22Rv1 (cell line): ENCODE measurements around the gene CD164L2.

ENCODE experiments used
- ZFX ChIP-seq: fragments of 450-650 bp; IDR thresholded peaks from 2 replicates; pipeline ENCODE4 v1.6.1; 2017; ENCODE audit warnings: antibody characterized with exemption, borderline replicate concordance
- TF ChIP-seq, protein P1 (sequence below): fragments of 450-650 bp; IDR thresholded peaks from 2 replicates; pipeline ENCODE4 v1.5.1; 2017; ENCODE audit warnings: mild to moderate bottlenecking

DNA sequence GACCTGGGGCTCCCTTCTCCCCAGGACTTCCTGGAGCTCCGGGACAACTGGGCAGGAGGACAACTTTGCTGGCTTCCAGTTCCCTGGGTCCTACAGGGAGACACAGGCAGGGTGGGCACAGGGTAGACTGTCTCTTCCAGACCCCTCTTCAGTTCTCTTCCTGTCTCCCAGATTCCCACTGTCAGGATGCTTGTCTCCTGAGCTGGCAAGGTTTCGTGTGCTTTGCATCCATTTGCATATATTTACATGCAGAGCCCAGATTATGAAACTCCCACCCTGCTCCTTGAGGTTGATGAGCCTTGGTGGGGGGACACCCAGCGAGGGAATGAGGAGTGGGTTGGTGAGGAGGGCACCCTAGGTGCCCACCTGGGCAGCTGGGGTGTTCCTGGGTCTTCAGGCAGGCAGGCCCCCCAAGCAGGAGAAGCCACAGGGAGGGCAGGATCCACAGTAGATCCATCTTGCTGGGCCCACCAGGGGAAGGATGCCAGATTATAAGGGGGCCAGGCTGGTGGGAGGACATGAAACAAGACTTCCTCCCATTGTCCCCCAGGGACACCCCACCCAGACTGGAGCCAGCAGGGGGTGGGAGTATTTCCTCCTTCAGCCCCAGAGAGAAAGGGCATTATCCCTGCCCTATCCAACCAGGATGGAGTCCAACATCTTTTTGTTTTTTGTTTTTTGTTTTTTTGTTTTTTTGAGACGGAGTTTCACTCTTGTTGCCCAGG lies 8.6 kb downstream of the CD164L2 start, which contains the start of gene FCN3:
- TF ChIP-seq, protein P1, sequence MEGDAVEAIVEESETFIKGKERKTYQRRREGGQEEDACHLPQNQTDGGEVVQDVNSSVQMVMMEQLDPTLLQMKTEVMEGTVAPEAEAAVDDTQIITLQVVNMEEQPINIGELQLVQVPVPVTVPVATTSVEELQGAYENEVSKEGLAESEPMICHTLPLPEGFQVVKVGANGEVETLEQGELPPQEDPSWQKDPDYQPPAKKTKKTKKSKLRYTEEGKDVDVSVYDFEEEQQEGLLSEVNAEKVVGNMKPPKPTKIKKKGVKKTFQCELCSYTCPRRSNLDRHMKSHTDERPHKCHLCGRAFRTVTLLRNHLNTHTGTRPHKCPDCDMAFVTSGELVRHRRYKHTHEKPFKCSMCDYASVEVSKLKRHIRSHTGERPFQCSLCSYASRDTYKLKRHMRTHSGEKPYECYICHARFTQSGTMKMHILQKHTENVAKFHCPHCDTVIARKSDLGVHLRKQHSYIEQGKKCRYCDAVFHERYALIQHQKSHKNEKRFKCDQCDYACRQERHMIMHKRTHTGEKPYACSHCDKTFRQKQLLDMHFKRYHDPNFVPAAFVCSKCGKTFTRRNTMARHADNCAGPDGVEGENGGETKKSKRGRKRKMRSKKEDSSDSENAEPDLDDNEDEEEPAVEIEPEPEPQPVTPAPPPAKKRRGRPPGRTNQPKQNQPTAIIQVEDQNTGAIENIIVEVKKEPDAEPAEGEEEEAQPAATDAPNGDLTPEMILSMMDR = no peak
- TF ChIP-seq ZFX = no peak
